ENCODE results near the gene UBTD1. TPM values are rescaled to one million over a fixed set of nuclear protein-coding genes. Genes with fewer than 3 reads are reported as not detected.
A peak's percentile ranks its signal among the peaks of the same experiment; 100 is the strongest.

UBTD1 gene
- total and polyA plus RNA-seq, 10 of the 15 experiments (the other 5 are each of a cell fraction or from before 2014, with no cell fraction given), result 0.04 to 1.5 (median 1.2) TPM; not detected in 1

DNA sequence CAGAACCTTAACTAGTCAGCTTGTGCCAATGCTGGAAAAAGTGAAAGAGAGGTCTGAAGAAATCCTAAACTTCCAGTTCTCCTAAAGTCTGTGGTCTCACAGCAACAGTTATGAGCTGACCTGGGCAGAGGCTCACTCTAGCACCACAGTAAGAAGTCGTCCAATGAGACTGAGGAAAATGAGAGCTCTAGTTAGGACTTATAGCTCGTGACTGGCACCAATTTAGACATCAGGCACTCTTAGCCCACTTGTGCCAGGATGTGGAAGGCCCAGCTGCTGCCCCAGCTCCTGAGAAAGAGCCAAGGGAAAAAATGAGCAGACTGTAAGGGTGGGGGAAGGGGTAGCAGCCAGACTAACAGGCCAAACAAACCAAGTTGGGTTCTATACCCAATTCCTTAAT lies 8.1 kb upstream of the UBTD1 start:
- ChIA-PET SMC1A (ENCODE audit: uncharacterized antibody, unreplicated experiment) (no interaction called here), CTCF (interaction anchor here (0.8 to 2.2 kb wide), 2 partner anchors 44 to 212 kb away, joined by 3 to 8 read pairs; no protein-coding TSS in a partner anchor), RAD21 (ENCODE audit: unreplicated experiment) (no interaction called here), POLR2A (no interaction called here)
- FAIRE-seq, result no peak
- Histone ChIP-seq H3K4me2 (ENCODE audit: control insufficient read depth, insufficient read depth) (peak overlapping the region; percentile 3; the same call in 1 of the 2 replicates), H3K4me1 (ENCODE audit: control insufficient read depth, insufficient read depth, low read length) (no peaks in the 10 kb centered on the region), H3K9me3 (replicated peaks; ENCODE audit: control insufficient read depth, insufficient read depth, low read length) (no peaks in the 10 kb centered on the region), H3K27ac (ENCODE audit: control insufficient read depth, insufficient read depth) (no peak overlapping the region), H2AFZ (ENCODE audit: control insufficient read depth, low read depth, low read length) (no peak overlapping the region), H4K20me1 (ENCODE audit: control insufficient read depth, insufficient read depth) (no peaks in the 10 kb centered on the region), H3K36me3 (ENCODE audit: control insufficient read depth in 2 of 2, insufficient read depth in 2 of 2, low read length in 1 of 2) (peaks cover 2 to 3% of the 10 kb centered on the region in 2 experiments; a peak in 2 of 4 replicates), H3K27me3 (replicated peaks in 1 of 2; ENCODE audit: control insufficient read depth in 2 of 2, insufficient read depth in 2 of 2, low read length in 1 of 2) (no peaks in the 10 kb centered on the region), H3K79me2 (ENCODE audit: control insufficient read depth, insufficient read depth, low read length) (peaks cover 76% of the 10 kb centered on the region), H3K4me3 (no peak overlapping the region), H3K9ac (ENCODE audit: control insufficient read depth, insufficient read depth, low read length) (no peak overlapping the region)
- DNase-seq (ENCODE audit: low read depth, low spot score), result no peak
- in situ Hi-C loops (cut with MboI) (no loop called here), intact Hi-C loops (cut with micrococcal nuclease; ENCODE audit: unreplicated experiment) (no loop called here)
- 56% methylated on average over 2 of the region's 2 CpGs for WGBS (ENCODE audit: insufficient coverage, insufficient replicate concordance, low lambda C conversion rate, missing lambda C conversion rate)
- no peak for TF ChIP-seq RB1 (IDR thresholded peaks at IDR 0.05; ENCODE audit: borderline replicate concordance)
- no peak for TF ChIP-seq KLF5 (IDR thresholded peaks at IDR 0.05; ENCODE audit: partially characterized antibody)
- no peak for TF ChIP-seq RAD51 (IDR thresholded peaks at IDR 0.05)
- no peak for TF ChIP-seq NBN (IDR thresholded peaks at IDR 0.05)
- TF ChIP-seq POLR2AphosphoS2 (IDR thresholded peaks at IDR 0.05; ENCODE audit: low read depth, low read length), result no peak
- TF ChIP-seq, protein P1, sequence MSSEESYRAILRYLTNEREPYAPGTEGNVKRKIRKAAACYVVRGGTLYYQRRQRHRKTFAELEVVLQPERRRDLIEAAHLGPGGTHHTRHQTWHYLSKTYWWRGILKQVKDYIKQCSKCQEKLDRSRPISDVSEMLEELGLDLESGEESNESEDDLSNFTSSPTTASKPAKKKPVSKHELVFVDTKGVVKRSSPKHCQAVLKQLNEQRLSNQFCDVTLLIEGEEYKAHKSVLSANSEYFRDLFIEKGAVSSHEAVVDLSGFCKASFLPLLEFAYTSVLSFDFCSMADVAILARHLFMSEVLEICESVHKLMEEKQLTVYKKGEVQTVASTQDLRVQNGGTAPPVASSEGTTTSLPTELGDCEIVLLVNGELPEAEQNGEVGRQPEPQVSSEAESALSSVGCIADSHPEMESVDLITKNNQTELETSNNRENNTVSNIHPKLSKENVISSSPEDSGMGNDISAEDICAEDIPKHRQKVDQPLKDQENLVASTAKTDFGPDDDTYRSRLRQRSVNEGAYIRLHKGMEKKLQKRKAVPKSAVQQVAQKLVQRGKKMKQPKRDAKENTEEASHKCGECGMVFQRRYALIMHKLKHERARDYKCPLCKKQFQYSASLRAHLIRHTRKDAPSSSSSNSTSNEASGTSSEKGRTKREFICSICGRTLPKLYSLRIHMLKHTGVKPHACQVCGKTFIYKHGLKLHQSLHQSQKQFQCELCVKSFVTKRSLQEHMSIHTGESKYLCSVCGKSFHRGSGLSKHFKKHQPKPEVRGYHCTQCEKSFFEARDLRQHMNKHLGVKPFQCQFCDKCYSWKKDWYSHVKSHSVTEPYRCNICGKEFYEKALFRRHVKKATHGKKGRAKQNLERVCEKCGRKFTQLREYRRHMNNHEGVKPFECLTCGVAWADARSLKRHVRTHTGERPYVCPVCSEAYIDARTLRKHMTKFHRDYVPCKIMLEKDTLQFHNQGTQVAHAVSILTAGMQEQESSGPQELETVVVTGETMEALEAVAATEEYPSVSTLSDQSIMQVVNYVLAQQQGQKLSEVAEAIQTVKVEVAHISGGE (CRISPR knock-in tag; IDR thresholded peaks at IDR 0.05), result no peak
- TF ChIP-seq SIN3A (IDR thresholded peaks at IDR 0.05; ENCODE audit: low read depth, low read length), result no peak
- TF ChIP-seq ZNF207 (IDR thresholded peaks at IDR 0.05; ENCODE audit: borderline replicate concordance), result no peak
- no peak for TF ChIP-seq GATAD2B (conservative IDR thresholded peaks at IDR 0.05; ENCODE audit: low read depth)
- TF ChIP-seq ELK1 (IDR thresholded peaks at IDR 0.05; ENCODE audit: low read depth, low read length), result no peak
- TF ChIP-seq, protein P2, sequence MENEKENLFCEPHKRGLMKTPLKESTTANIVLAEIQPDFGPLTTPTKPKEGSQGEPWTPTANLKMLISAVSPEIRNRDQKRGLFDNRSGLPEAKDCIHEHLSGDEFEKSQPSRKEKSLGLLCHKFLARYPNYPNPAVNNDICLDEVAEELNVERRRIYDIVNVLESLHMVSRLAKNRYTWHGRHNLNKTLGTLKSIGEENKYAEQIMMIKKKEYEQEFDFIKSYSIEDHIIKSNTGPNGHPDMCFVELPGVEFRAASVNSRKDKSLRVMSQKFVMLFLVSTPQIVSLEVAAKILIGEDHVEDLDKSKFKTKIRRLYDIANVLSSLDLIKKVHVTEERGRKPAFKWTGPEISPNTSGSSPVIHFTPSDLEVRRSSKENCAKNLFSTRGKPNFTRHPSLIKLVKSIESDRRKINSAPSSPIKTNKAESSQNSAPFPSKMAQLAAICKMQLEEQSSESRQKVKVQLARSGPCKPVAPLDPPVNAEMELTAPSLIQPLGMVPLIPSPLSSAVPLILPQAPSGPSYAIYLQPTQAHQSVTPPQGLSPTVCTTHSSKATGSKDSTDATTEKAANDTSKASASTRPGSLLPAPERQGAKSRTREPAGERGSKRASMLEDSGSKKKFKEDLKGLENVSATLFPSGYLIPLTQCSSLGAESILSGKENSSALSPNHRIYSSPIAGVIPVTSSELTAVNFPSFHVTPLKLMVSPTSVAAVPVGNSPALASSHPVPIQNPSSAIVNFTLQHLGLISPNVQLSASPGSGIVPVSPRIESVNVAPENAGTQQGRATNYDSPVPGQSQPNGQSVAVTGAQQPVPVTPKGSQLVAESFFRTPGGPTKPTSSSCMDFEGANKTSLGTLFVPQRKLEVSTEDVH (IDR thresholded peaks at IDR 0.05; ENCODE audit: low read depth, partially characterized antibody), result no peak
- no peak for TF ChIP-seq HDAC6 (IDR thresholded peaks at IDR 0.05; ENCODE audit: unreplicated experiment)
- TF ChIP-seq, protein P3, sequence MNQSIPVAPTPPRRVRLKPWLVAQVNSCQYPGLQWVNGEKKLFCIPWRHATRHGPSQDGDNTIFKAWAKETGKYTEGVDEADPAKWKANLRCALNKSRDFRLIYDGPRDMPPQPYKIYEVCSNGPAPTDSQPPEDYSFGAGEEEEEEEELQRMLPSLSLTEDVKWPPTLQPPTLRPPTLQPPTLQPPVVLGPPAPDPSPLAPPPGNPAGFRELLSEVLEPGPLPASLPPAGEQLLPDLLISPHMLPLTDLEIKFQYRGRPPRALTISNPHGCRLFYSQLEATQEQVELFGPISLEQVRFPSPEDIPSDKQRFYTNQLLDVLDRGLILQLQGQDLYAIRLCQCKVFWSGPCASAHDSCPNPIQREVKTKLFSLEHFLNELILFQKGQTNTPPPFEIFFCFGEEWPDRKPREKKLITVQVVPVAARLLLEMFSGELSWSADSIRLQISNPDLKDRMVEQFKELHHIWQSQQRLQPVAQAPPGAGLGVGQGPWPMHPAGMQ (IDR thresholded peaks at IDR 0.05; ENCODE audit: borderline replicate concordance), result no peak
- TF ChIP-seq, protein P4, sequence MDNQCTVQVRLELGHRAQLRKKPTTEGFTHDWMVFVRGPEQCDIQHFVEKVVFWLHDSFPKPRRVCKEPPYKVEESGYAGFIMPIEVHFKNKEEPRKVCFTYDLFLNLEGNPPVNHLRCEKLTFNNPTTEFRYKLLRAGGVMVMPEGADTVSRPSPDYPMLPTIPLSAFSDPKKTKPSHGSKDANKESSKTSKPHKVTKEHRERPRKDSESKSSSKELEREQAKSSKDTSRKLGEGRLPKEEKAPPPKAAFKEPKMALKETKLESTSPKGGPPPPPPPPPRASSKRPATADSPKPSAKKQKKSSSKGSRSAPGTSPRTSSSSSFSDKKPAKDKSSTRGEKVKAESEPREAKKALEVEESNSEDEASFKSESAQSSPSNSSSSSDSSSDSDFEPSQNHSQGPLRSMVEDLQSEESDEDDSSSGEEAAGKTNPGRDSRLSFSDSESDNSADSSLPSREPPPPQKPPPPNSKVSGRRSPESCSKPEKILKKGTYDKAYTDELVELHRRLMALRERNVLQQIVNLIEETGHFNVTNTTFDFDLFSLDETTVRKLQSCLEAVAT (IDR thresholded peaks at IDR 0.05), result no peak
- no peak for TF ChIP-seq TCF12 (IDR thresholded peaks at IDR 0.05; ENCODE audit: low read depth, low read length)
- peak; percentile 15 for ATAC-seq
- BruUV-seq (replicated peaks), result no TSS peak

Measured in GM12878 (cell line).